WTC11 (cell line): ENCODE results near the gene CPLX3. TPM values are rescaled to one million over a fixed set of nuclear protein-coding genes. Genes with fewer than 3 reads are reported as not detected.

Experiments used
- ATAC-seq: fragments of 200-7000 bp; cut with Tn5 transposase; 2 replicates; pipeline ENCODE4 v1.10.0; 2021; ENCODE audit warnings: mild to moderate bottlenecking, moderate library complexity
- CTCF ChIA-PET: fragments of 300-600 bp; sonication (Branson Sonifier 250); formaldehyde crosslinking; loops from one replicate; lab custom pipeline; 2021; ENCODE audit warnings: antibody characterized with exemption; lab: Charles Lee
- POLR2A ChIA-PET: fragments of 350-600 bp; sonication (Branson Sonifier 250); formaldehyde crosslinking; loops from one replicate; lab custom pipeline; 2021; ENCODE audit warnings: antibody characterized with exemption; lab: Charles Lee
- DNase-seq: peaks from one replicate; pipeline ENCODE4 v3.0.0; 2021; ENCODE audit warnings: low spot score
- H3K27ac Mint-ChIP-seq: 2 replicates; pipeline ENCODE4 v1.8.0; 2021; ENCODE audit warnings: mixed read lengths
- H3K27me3 Mint-ChIP-seq: 2 replicates; pipeline ENCODE4 v1.8.0; 2021; ENCODE audit warnings: low read depth, mild to moderate bottlenecking, moderate library complexity, mixed read lengths
- H3K36me3 Mint-ChIP-seq: 2 replicates; pipeline ENCODE4 v1.8.0; 2021; ENCODE audit warnings: mixed read lengths
- H3K4me1 Mint-ChIP-seq: 2 replicates; pipeline ENCODE4 v1.8.0; 2022; ENCODE audit warnings: mixed read lengths
- H3K4me3 Mint-ChIP-seq: 2 replicates; pipeline ENCODE4 v1.8.0; 2021; ENCODE audit warnings: mild to moderate bottlenecking, moderate library complexity, mixed read lengths
- H3K9me3 Mint-ChIP-seq: 2 replicates; pipeline ENCODE4 v1.8.0; 2021; ENCODE audit warnings: mixed read lengths
- E2F1 ChIP-seq: sonication (generic); formaldehyde crosslinking; IDR thresholded peaks from 2 replicates; pipeline ENCODE4 v1.8.0; 2022; ENCODE audit warnings: mild to moderate bottlenecking, missing genetic modification reagents
- ERG ChIP-seq: fragments of 250-450 bp; sonication (Bioruptor Pico); IDR thresholded peaks from 2 replicates; pipeline ENCODE4 v1.8.0; 2021; ENCODE audit warnings: mild to moderate bottlenecking
- FOXP1 ChIP-seq: sonication (generic); formaldehyde crosslinking; IDR thresholded peaks from 2 replicates; pipeline ENCODE4 v1.8.0; 2022; ENCODE audit warnings: missing genetic modification reagents, mild to moderate bottlenecking, moderate library complexity, borderline replicate concordance
- GABPB1 ChIP-seq: sonication (generic); formaldehyde crosslinking; IDR thresholded peaks from 2 replicates; pipeline ENCODE4 v1.8.1; 2023; ENCODE audit warnings: mild to moderate bottlenecking, missing genetic modification reagents
- MXD4 ChIP-seq: fragments of 250-450 bp; sonication (Bioruptor Pico); IDR thresholded peaks from 2 replicates; pipeline ENCODE4 v1.8.0; 2021; ENCODE audit warnings: mild to moderate bottlenecking, moderate library complexity, borderline replicate concordance
- MYBL2 ChIP-seq: sonication (generic); formaldehyde crosslinking; IDR thresholded peaks from 2 replicates; pipeline ENCODE4 v1.8.1; 2023; ENCODE audit warnings: mild to moderate bottlenecking, moderate library complexity, missing genetic modification reagents
- NFYB ChIP-seq: sonication (generic); formaldehyde crosslinking; conservative IDR thresholded peaks from 2 replicates; pipeline ENCODE4 v1.8.0; 2022; ENCODE audit warnings: low read depth, missing genetic modification reagents
- NR2C2 ChIP-seq: sonication (generic); formaldehyde crosslinking; IDR thresholded peaks from 2 replicates; pipeline ENCODE4 v1.8.0; 2022; ENCODE audit warnings: mild to moderate bottlenecking, missing genetic modification reagents
- OVOL2 ChIP-seq: fragments of 250-450 bp; sonication (Bioruptor Pico); IDR thresholded peaks from 2 replicates; pipeline ENCODE4 v1.9.0; 2021; ENCODE audit warnings: mild to moderate bottlenecking, borderline replicate concordance
- PRDM15 ChIP-seq: sonication (generic); formaldehyde crosslinking; IDR thresholded peaks from 2 replicates; pipeline ENCODE4 v1.8.0; 2022; ENCODE audit warnings: missing genetic modification reagents
- SOX15 ChIP-seq: fragments of 250-450 bp; sonication (Bioruptor Pico); IDR thresholded peaks from 2 replicates; pipeline ENCODE4 v1.9.0; 2021; ENCODE audit warnings: mild to moderate bottlenecking
- TEAD1 ChIP-seq: sonication (generic); formaldehyde crosslinking; IDR thresholded peaks from 2 replicates; pipeline ENCODE4 v1.8.0; 2022; ENCODE audit warnings: mild to moderate bottlenecking, missing genetic modification reagents
- USF2 ChIP-seq: sonication (generic); formaldehyde crosslinking; IDR thresholded peaks from 2 replicates; pipeline ENCODE4 v1.8.1; 2023; ENCODE audit warnings: mild to moderate bottlenecking, missing genetic modification reagents, moderate library complexity
- ZBTB43 ChIP-seq: sonication (generic); formaldehyde crosslinking; IDR thresholded peaks from 2 replicates; pipeline ENCODE4 v1.8.1; 2023; ENCODE audit warnings: mild to moderate bottlenecking, missing genetic modification reagents
- ZNF396 ChIP-seq: fragments of 250-450 bp; sonication (Bioruptor Pico); IDR thresholded peaks from 2 replicates; pipeline ENCODE4 v1.8.0; 2021; ENCODE audit warnings: mild to moderate bottlenecking, moderate library complexity, borderline replicate concordance
- ZNF512 ChIP-seq: sonication (generic); formaldehyde crosslinking; IDR thresholded peaks from 2 replicates; pipeline ENCODE4 v1.8.1; 2022; ENCODE audit warnings: missing genetic modification reagents, borderline replicate concordance
- total RNA-seq: library from RNA; stranded (reverse); gene quantifications from 3 replicates; pipeline ENCODE4 v1.2.3, GENCODE V29; 2021
- TF ChIP-seq, protein P1 (sequence below): sonication (generic); formaldehyde crosslinking; IDR thresholded peaks from 2 replicates; pipeline ENCODE4 v1.8.0; 2022; ENCODE audit warnings: mild to moderate bottlenecking, missing genetic modification reagents
- TF ChIP-seq, protein P2 (sequence below): sonication (generic); formaldehyde crosslinking; IDR thresholded peaks from 2 replicates; pipeline ENCODE4 v1.8.0; 2023; ENCODE audit warnings: missing genetic modification reagents, mild to moderate bottlenecking, borderline replicate concordance

Gene CPLX3
- total RNA-seq, 1 experiment from 2014 or later, result 0.09 TPM

DNA sequence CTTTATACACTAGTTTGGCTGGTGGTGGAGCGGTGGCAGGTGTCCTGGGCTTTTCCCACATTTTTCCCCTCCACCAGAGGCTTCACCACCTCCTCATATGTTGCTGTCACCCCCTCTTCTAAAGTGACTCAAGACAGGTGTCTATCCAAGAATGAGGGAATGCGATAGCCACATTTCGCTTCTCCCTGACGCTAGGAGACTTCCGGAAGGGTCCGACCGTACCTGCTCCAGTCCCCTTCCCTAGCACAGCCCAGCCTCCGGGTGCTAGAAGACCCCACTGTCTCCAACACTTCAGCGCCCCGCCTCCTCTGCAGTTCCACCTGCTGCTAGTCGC lies 46.2 kb downstream of the CPLX3 start:
- peak overlapping the region; percentile 93 for H3K27ac Mint-ChIP-seq
- TF ChIP-seq OVOL2 (CRISPR knock-in tag) (no peak), NR2C2 (CRISPR knock-in tag) (no peak), MYBL2 (CRISPR knock-in tag) (0 out of 2 replicates have a peak, but pooled peaks have one; percentile 30), PRDM15 (CRISPR knock-in tag) (peak; percentile 70), ZBTB43 (CRISPR knock-in tag) (0 out of 2 replicates have a peak, but pooled peaks have one; percentile 33), ERG (CRISPR knock-in tag) (no peak), MXD4 (CRISPR knock-in tag) (no peak)
- peaks cover 6% of the 10 kb centered on the region for H3K9me3 Mint-ChIP-seq
- POLR2A ChIA-PET, result interaction anchor here (0.6 kb wide), 1 partner anchor 129 kb away, joined by 3 read pairs; no protein-coding TSS in a partner anchor
- no peak for ATAC-seq
- H3K27me3 Mint-ChIP-seq, result no peaks in the 10 kb centered on the region
- CTCF ChIA-PET, result no interaction called here
- peaks cover 20% of the 10 kb centered on the region for H3K4me1 Mint-ChIP-seq
- peaks cover 11% of the 10 kb centered on the region for H3K36me3 Mint-ChIP-seq
- no peak for DNase-seq
- H3K4me3 Mint-ChIP-seq, result peak overlapping the region; percentile 93

GRCh38 chr15:74873036-74873755 lies 46.8 kb downstream of the CPLX3 start, which contains the start of gene SCAMP2:
Gene SCAMP2 (minus strand): TSS chr15:74873365. CDS start chr15:74873255, 110 bp downstream.
- Mint-ChIP-seq H3K9me3 (peaks cover under 1% of the 10 kb centered on the region; the same call in 1 of the 2 replicates), H3K27me3 (no peaks in the 10 kb centered on the region; the same call in 1 of the 2 replicates), H3K36me3 (peaks cover 6% of the 10 kb centered on the region), H3K27ac (peak within 1 kb of the TSS; percentile 93), H3K4me1 (peaks cover 20% of the 10 kb centered on the region), H3K4me3 (peak within 1 kb of the TSS; percentile 93)
- DNase-seq, result peak; percentile 96
- ATAC-seq, result peak; percentile 97
- ChIA-PET POLR2A (interaction anchor here (0.6 to 0.9 kb wide), 3 partner anchors 29 to 128 kb away, joined by 3 read pairs; partner anchors contain the start of gene RPP25), CTCF (interaction anchor here (0.8 to 1.2 kb wide), 3 partner anchors 16 to 96 kb away, joined by 3 read pairs; no protein-coding TSS in a partner anchor)
- TF ChIP-seq ZNF396 (CRISPR knock-in tag) (no peak), GABPB1 (peak; percentile 44), USF2 (CRISPR knock-in tag) (peak; percentile 46; the same call in 1 of the 2 replicates), FOXP1 (CRISPR knock-in tag) (0 out of 2 replicates have a peak, but pooled peaks have one; percentile 31), NFYB (CRISPR knock-in tag) (peak; percentile 87), ZNF512 (CRISPR knock-in tag) (no peak), SOX15 (CRISPR knock-in tag) (no peak), TEAD1 (CRISPR knock-in tag) (peak; percentile 45; the same call in 1 of the 2 replicates), E2F1 (CRISPR knock-in tag) (no peak)
- TF ChIP-seq, protein P1, sequence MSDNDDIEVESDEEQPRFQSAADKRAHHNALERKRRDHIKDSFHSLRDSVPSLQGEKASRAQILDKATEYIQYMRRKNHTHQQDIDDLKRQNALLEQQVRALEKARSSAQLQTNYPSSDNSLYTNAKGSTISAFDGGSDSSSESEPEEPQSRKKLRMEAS (CRISPR knock-in tag), result peak; percentile 65; the same call in 1 of the 2 replicates
- TF ChIP-seq, protein P2, sequence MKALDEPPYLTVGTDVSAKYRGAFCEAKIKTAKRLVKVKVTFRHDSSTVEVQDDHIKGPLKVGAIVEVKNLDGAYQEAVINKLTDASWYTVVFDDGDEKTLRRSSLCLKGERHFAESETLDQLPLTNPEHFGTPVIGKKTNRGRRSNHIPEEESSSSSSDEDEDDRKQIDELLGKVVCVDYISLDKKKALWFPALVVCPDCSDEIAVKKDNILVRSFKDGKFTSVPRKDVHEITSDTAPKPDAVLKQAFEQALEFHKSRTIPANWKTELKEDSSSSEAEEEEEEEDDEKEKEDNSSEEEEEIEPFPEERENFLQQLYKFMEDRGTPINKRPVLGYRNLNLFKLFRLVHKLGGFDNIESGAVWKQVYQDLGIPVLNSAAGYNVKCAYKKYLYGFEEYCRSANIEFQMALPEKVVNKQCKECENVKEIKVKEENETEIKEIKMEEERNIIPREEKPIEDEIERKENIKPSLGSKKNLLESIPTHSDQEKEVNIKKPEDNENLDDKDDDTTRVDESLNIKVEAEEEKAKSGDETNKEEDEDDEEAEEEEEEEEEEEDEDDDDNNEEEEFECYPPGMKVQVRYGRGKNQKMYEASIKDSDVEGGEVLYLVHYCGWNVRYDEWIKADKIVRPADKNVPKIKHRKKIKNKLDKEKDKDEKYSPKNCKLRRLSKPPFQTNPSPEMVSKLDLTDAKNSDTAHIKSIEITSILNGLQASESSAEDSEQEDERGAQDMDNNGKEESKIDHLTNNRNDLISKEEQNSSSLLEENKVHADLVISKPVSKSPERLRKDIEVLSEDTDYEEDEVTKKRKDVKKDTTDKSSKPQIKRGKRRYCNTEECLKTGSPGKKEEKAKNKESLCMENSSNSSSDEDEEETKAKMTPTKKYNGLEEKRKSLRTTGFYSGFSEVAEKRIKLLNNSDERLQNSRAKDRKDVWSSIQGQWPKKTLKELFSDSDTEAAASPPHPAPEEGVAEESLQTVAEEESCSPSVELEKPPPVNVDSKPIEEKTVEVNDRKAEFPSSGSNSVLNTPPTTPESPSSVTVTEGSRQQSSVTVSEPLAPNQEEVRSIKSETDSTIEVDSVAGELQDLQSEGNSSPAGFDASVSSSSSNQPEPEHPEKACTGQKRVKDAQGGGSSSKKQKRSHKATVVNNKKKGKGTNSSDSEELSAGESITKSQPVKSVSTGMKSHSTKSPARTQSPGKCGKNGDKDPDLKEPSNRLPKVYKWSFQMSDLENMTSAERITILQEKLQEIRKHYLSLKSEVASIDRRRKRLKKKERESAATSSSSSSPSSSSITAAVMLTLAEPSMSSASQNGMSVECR (CRISPR knock-in tag), result 0 out of 2 replicates have a peak, but pooled peaks have one; percentile 49
